Natural killer cell (primary cell): ENCODE measurements around the gene ATOSA. TPM values are rescaled to one million over a fixed set of nuclear protein-coding genes. Genes with fewer than 3 reads are reported as not detected.

ENCODE experiments used
- ATAC-seq, 3 donors: fragments of 150-1000 bp in 2 of 3; fragments of 200-7000 bp in 1 of 3; cut with Tn5 transposase; 1 replicate in 1 of 3; 2 replicates in 2 of 3; pipeline ENCODE4 v1.10.0; 2021; ENCODE audit warnings: mild to moderate bottlenecking in 2 of 3, moderate library complexity in 2 of 3
- DNase-seq, 2 donors: peaks; one replicate each; pipeline versions ENCODE4 v3.0.0 to v3.0.0-alpha.2; 2013 to 2021; ENCODE audit warnings: mixed read lengths in 1 of 2
- H3K27ac ChIP-seq: one replicate; pipeline ENCODE4 v1.5.1; 2013; ENCODE audit warnings: mild to moderate bottlenecking, low read length
- H3K27me3 ChIP-seq: one replicate; pipeline ENCODE4 v1.6.1; 2013; ENCODE audit warnings: low read length; ENCODE audit not compliant: control insufficient read depth, insufficient read depth
- H3K36me3 ChIP-seq: one replicate; pipeline ENCODE4 v1.6.1; 2013; ENCODE audit warnings: low read length; ENCODE audit not compliant: control insufficient read depth, insufficient read depth
- H3K4me1 ChIP-seq: one replicate; pipeline ENCODE4 v1.6.1; 2013; ENCODE audit warnings: low read length; ENCODE audit not compliant: control insufficient read depth, insufficient read depth
- H3K4me3 ChIP-seq: one replicate; pipeline ENCODE4 v1.5.1; 2013; ENCODE audit warnings: low read length
- H3K9me3 ChIP-seq: one replicate; pipeline ENCODE4 v1.6.1; 2013; ENCODE audit warnings: low read length; ENCODE audit not compliant: control insufficient read depth, insufficient read depth
- H3K27ac Mint-ChIP-seq, 2 donors: one replicate each; pipeline ENCODE4 v1.8.0; 2022; ENCODE audit warnings: mild to moderate bottlenecking in 2 of 2, mixed read lengths in 2 of 2, moderate library complexity in 1 of 2
- H3K27me3 Mint-ChIP-seq, 2 donors: one replicate each; pipeline ENCODE4 v1.8.0; 2022; ENCODE audit warnings: low read depth in 2 of 2, mixed read lengths in 2 of 2
- H3K36me3 Mint-ChIP-seq: one replicate; pipeline ENCODE4 v1.8.0; 2022; ENCODE audit warnings: mixed read lengths
- H3K4me1 Mint-ChIP-seq, 2 donors: one replicate each; pipeline ENCODE4 v1.8.0; 2022; ENCODE audit warnings: mixed read lengths in 2 of 2
- H3K4me3 Mint-ChIP-seq: one replicate; pipeline ENCODE4 v1.8.0; 2022; ENCODE audit warnings: mild to moderate bottlenecking, moderate library complexity, mixed read lengths
- H3K9me3 Mint-ChIP-seq, 2 donors: one replicate each; pipeline ENCODE4 v1.8.0; 2022; ENCODE audit warnings: mixed read lengths in 2 of 2
- WGBS: methylation state at CpG from one replicate; pipeline ENCODE4 v1.1.7; 2013; ENCODE audit warnings: missing lambda C conversion rate; ENCODE audit not compliant: insufficient coverage; 5-methylcytosine and 5-hydroxymethylcytosine counted together
- intact Hi-C: fragments of 100-400 bp; cut with micrococcal nuclease; formaldehyde crosslinking; loops from one replicate; pipeline ENCODE4 v1.14.2; 2022
- total RNA-seq, 4 donors: library from RNA; stranded (reverse); fragments of 120-200 nt in 1 of 4; gene quantifications; one replicate each; pipeline versions ENCODE4 v1.2.3 to v1.2.4, GENCODE V29; 2013 to 2022
- TF ChIP-seq, protein P1 (sequence below): fragments of 200-600 bp; IDR thresholded peaks from one replicate; pipeline ENCODE4 v1.8.0; 2022; ENCODE audit warnings: antibody characterized with exemption

ATOSA gene
- total RNA-seq, 3 donors from 2014 or later (not counting 1 experiment from before 2014, with no cell fraction given), result 107 to 127 (median 114) TPM

DNA sequence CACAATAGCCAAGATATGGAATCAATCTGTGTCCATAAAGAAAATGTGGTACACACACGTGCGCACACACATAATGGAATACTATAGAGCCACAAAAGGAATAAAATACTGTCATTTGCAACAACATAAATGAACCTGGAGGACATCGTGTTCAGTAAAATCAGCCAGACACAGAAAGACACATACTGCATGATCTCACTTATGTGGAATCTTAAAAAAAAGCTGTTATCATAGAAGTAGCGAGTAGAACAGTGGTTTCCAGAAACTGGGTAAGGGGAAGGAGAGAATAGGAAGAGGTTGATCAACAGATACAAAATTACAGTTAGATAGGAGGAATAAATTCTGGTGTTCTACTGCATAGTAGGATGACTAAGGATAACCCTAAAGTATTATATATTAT, 11.1 kb downstream of the ATOSA start:
- no peaks in the 10 kb centered on the region for H3K4me1 ChIP-seq
- H3K9me3 ChIP-seq, result no peaks in the 10 kb centered on the region
- 92% methylated on average over 4 of the region's 4 CpGs for WGBS
- Mint-ChIP-seq H3K4me3 (no peak overlapping the region), H3K4me1 (peaks cover 39 to 40% of the 10 kb centered on the region in 2 donors), H3K9me3 (no peaks in the 10 kb centered on the region), H3K36me3 (peaks cover 32% of the 10 kb centered on the region), H3K27me3 (no peaks in the 10 kb centered on the region), H3K27ac (no peak overlapping the region)
- H3K27ac ChIP-seq, result no peak overlapping the region
- TF ChIP-seq, protein P1, sequence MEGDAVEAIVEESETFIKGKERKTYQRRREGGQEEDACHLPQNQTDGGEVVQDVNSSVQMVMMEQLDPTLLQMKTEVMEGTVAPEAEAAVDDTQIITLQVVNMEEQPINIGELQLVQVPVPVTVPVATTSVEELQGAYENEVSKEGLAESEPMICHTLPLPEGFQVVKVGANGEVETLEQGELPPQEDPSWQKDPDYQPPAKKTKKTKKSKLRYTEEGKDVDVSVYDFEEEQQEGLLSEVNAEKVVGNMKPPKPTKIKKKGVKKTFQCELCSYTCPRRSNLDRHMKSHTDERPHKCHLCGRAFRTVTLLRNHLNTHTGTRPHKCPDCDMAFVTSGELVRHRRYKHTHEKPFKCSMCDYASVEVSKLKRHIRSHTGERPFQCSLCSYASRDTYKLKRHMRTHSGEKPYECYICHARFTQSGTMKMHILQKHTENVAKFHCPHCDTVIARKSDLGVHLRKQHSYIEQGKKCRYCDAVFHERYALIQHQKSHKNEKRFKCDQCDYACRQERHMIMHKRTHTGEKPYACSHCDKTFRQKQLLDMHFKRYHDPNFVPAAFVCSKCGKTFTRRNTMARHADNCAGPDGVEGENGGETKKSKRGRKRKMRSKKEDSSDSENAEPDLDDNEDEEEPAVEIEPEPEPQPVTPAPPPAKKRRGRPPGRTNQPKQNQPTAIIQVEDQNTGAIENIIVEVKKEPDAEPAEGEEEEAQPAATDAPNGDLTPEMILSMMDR, result no peak
- H3K27me3 ChIP-seq, result no peaks in the 10 kb centered on the region
- DNase-seq, result no peak
- ATAC-seq, result no peak
- intact Hi-C loops, result no loop called here
- H3K36me3 ChIP-seq, result peaks cover 76% of the 10 kb centered on the region
- H3K4me3 ChIP-seq, result no peak overlapping the region

DNA sequence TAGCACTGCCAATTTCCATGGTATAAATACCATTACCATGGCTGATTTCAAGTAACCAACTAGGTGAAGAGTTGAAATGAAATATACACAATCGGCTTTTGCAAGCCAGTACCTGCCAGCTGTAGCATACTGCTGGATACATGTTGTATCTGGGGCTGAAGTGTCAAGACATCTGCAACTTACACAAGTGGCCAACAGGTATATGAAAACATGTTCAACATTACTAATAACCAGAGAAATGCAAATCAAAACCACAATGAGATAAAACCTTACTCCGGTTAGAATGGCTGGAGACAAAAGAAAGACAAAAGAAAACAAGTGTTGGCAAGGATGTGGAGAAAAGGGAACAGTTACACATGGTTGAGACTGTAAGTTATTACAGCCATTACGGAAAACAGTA, 11.6 kb downstream of the ATOSA start:
- no peaks in the 10 kb centered on the region for H3K4me1 ChIP-seq
- Mint-ChIP-seq H3K27me3 (no peaks in the 10 kb centered on the region), H3K4me3 (no peak overlapping the region), H3K9me3 (no peaks in the 10 kb centered on the region), H3K36me3 (peaks cover 26% of the 10 kb centered on the region), H3K27ac (no peak overlapping the region), H3K4me1 (peaks cover 38 to 39% of the 10 kb centered on the region in 2 donors)
- TF ChIP-seq, protein P1, result no peak
- no peak overlapping the region for H3K27ac ChIP-seq
- ATAC-seq, result no peak
- peaks cover 75% of the 10 kb centered on the region for H3K36me3 ChIP-seq
- no peaks in the 10 kb centered on the region for H3K27me3 ChIP-seq
- no peak overlapping the region for H3K4me3 ChIP-seq
- H3K9me3 ChIP-seq, result no peaks in the 10 kb centered on the region
- intact Hi-C loops, result no loop called here
- DNase-seq, result no peak
- WGBS, result 83% methylated on average over 3 of the region's 3 CpGs

DNA sequence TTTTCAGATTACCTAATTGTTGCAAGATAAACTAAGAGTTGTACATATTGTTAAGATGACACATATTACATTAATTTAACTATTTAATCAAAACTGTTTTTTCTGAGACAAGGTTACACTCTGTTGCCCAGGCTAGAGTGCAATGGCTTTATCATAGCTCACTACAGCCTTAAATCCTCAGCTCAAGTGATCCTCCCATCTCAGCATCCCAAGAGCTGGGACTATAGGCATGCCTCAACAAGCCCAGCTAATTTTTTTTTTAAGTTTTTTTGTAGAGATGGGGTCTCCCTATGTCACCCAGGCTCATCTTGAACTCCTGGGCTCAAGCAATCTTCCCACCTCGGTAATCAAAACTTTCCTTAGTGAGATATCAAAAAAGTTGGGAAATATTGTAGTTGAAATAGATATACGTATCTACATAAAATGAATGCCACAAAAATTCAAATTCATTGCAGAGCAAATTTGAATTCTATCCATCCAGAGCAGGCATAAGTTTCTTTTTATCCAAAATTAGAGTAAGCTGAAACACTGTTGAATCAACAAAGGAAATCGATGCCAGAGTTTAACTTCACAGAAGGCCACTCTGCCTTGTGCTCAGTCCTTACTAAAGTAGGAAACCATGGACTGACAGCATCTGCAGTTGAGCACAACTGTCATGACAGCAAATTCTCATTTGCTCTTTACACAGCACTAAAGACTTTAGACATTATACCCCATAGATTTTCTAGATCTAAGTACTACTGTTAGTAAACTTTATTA, 15.5 kb downstream of the ATOSA start:
- Mint-ChIP-seq H3K4me1 (peaks cover 36 to 40% of the 10 kb centered on the region in 2 donors), H3K27me3 (no peaks in the 10 kb centered on the region), H3K36me3 (peaks cover 25% of the 10 kb centered on the region), H3K9me3 (no peaks in the 10 kb centered on the region), H3K4me3 (no peak overlapping the region), H3K27ac (no peak overlapping the region)
- WGBS, result 100% methylated on average over 1 of the region's 3 CpGs
- Histone ChIP-seq H3K4me1 (no peaks in the 10 kb centered on the region), H3K4me3 (no peak overlapping the region), H3K27ac (no peak overlapping the region), H3K27me3 (no peaks in the 10 kb centered on the region), H3K9me3 (no peaks in the 10 kb centered on the region), H3K36me3 (peaks cover 62% of the 10 kb centered on the region)
- intact Hi-C loops, result no loop called here
- no peak for ATAC-seq
- TF ChIP-seq, protein P1, result no peak
- DNase-seq, result no peak

DNA sequence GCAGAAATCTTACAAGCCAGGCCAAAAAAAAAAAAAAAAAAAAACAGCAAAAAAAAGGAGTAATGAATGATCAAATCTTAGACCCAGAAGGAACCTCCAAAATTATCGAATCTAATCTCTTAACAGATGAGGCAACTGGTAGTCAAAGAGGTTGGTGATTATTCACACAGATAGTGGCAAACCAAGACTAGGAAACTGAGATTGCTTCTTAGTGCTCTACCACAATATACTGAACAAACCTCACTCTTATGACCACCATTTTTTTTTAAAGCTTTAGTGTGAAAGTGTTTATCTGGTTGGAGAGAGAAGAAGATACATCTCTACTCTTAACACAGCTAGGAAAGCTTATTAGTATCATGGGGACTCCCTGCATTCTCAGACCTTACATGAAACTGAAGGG, 17.3 kb downstream of the ATOSA start:
- no peak for DNase-seq
- Histone ChIP-seq H3K36me3 (peaks cover 62% of the 10 kb centered on the region), H3K4me1 (no peaks in the 10 kb centered on the region), H3K27ac (no peak overlapping the region), H3K27me3 (no peaks in the 10 kb centered on the region), H3K9me3 (no peaks in the 10 kb centered on the region), H3K4me3 (no peak overlapping the region)
- no peaks in the 10 kb centered on the region for H3K27me3 Mint-ChIP-seq
- no peaks in the 10 kb centered on the region for H3K9me3 Mint-ChIP-seq
- peaks cover 35 to 43% of the 10 kb centered on the region in 2 donors for H3K4me1 Mint-ChIP-seq
- intact Hi-C loops, result no loop called here
- H3K27ac Mint-ChIP-seq, result peak overlapping the region; percentile 35 to 64
- 40% methylated on average over 1 of the region's 1 CpG for WGBS
- peaks cover 25% of the 10 kb centered on the region for H3K36me3 Mint-ChIP-seq
- TF ChIP-seq, protein P1, result no peak
- no peak overlapping the region for H3K4me3 Mint-ChIP-seq
- ATAC-seq, result peak; percentile 21 to 62 (median 36)
